PC-3 (cell line): ENCODE data around the gene DNAH9. TPM values are rescaled to one million over a fixed set of nuclear protein-coding genes. Genes with fewer than 3 reads are reported as not detected.

ENCODE experiments used
- ATAC-seq: fragments of 200-7000 bp; cut with Tn5 transposase; 2 replicates; pipeline ENCODE4 v1.9.1; 2020; ENCODE audit warnings: mild to moderate bottlenecking, moderate library complexity
- BruUV-seq: library from RNA; stranded (reverse); fragments of 400-500 nt; replicated peaks from 2 replicates; lab custom pipeline; 2021; lab: Mats Ljungman, UMichigan
- CTCF ChIA-PET: fragments of 300-600 bp; sonication (Branson Sonifier 250); formaldehyde crosslinking; loops from one replicate; lab custom pipeline; 2022; ENCODE audit warnings: antibody characterized with exemption; lab: Charles Lee
- POLR2A ChIA-PET: fragments of 300-600 bp; sonication (Branson Sonifier 250); formaldehyde crosslinking; loops from one replicate; lab custom pipeline; 2022; ENCODE audit warnings: antibody characterized with exemption; ENCODE audit not compliant: unreplicated experiment; lab: Charles Lee
- DNase-seq: peaks from one replicate; pipeline ENCODE4 v3.0.0-alpha.2; 2015
- H2AFZ ChIP-seq: fragments of 300-600 bp; sonication (generic); 2 replicates; pipeline ENCODE4 v1.6.0; 2016; ENCODE audit warnings: antibody characterized with exemption, low read length
- H3F3A ChIP-seq: fragments of 300-600 bp; sonication (generic); one replicate; pipeline ENCODE4 v1.6.0; 2017; ENCODE audit warnings: antibody characterized with exemption, low read length, control low read depth, mild to moderate bottlenecking; ENCODE audit not compliant: unreplicated experiment
- H3K27ac ChIP-seq: fragments of 300-600 bp; sonication (generic); 2 replicates; pipeline ENCODE4 v1.5.1; 2016; ENCODE audit warnings: mild to moderate bottlenecking, low read length
- H3K27me3 ChIP-seq: fragments of 300-600 bp; sonication (generic); 2 replicates; pipeline ENCODE4 v1.6.1; 2016; ENCODE audit warnings: low read length, mixed read lengths
- H3K36me3 ChIP-seq: fragments of 300-600 bp; sonication (generic); 2 replicates; pipeline ENCODE4 v1.6.1; 2016; ENCODE audit warnings: low read depth, mixed run types, low read length, mixed read lengths
- H3K4me1 ChIP-seq: fragments of 300-600 bp; sonication (generic); 2 replicates; pipeline ENCODE4 v1.5.1; 2016; ENCODE audit warnings: low read length; ENCODE audit not compliant: insufficient read depth
- H3K4me2 ChIP-seq: fragments of 300-600 bp; sonication (generic); 2 replicates; pipeline ENCODE4 v1.6.0; 2016; ENCODE audit warnings: low read length
- H3K4me3 ChIP-seq: fragments of 300-600 bp; sonication (generic); 2 replicates; pipeline ENCODE4 v1.5.1; 2016; ENCODE audit warnings: mild to moderate bottlenecking, low read length, mixed read lengths
- H3K79me2 ChIP-seq: fragments of 300-600 bp; sonication (generic); 2 replicates; pipeline ENCODE4 v1.6.1; 2017; ENCODE audit warnings: low read length, mixed read lengths
- H3K9ac ChIP-seq: fragments of 300-600 bp; sonication (generic); 2 replicates; pipeline ENCODE4 v1.6.0; 2016; ENCODE audit warnings: mild to moderate bottlenecking, low read length
- H3K9me2 ChIP-seq: fragments of 300-600 bp; sonication (generic); replicated peaks from 2 replicates; pipeline ENCODE4 v1.6.1; 2016; ENCODE audit warnings: mixed run types, low read length, mixed read lengths
- H3K9me3 ChIP-seq: fragments of 300-600 bp; sonication (generic); 2 replicates; pipeline ENCODE4 v1.6.1; 2016; ENCODE audit warnings: low read length, mixed read lengths
- H4K20me1 ChIP-seq: fragments of 300-600 bp; sonication (generic); 2 replicates; pipeline ENCODE4 v1.6.1; 2016; ENCODE audit warnings: low read length, mixed read lengths
- EZH2 ChIP-seq: fragments of 300-600 bp; sonication (generic); IDR thresholded peaks from one replicate; pipeline ENCODE4 v1.6.1; 2017; ENCODE audit warnings: antibody characterized with exemption, mild to moderate bottlenecking, low read length; ENCODE audit not compliant: unreplicated experiment
- EZH2phosphoT487 ChIP-seq: fragments of 300-600 bp; sonication (generic); IDR thresholded peaks from 2 replicates; pipeline ENCODE4 v1.6.1; 2018; ENCODE audit warnings: mild to moderate bottlenecking, antibody characterized with exemption, low read length, borderline replicate concordance
- intact Hi-C: fragments of 100-400 bp; cut with micrococcal nuclease; formaldehyde crosslinking; loops from 2 replicates; pipeline ENCODE4 v1.9.0; 2023
- total RNA-seq: library from RNA; depleted of rRNA; stranded (reverse); fragments of >200 nt; gene quantifications from 2 replicates; pipeline ENCODE4 v1.2.3, GENCODE V29; 2014
- TF ChIP-seq, protein P1 (sequence below): fragments of 300-600 bp; sonication (generic); conservative IDR thresholded peaks from 2 replicates; pipeline ENCODE4 v1.5.1; 2017; ENCODE audit warnings: antibody characterized with exemption, low read depth, mild to moderate bottlenecking, low read length

DNAH9 gene
- total RNA-seq, 1 experiment from 2014 or later, result 0.11 TPM

- TF ChIP-seq, protein P1, sequence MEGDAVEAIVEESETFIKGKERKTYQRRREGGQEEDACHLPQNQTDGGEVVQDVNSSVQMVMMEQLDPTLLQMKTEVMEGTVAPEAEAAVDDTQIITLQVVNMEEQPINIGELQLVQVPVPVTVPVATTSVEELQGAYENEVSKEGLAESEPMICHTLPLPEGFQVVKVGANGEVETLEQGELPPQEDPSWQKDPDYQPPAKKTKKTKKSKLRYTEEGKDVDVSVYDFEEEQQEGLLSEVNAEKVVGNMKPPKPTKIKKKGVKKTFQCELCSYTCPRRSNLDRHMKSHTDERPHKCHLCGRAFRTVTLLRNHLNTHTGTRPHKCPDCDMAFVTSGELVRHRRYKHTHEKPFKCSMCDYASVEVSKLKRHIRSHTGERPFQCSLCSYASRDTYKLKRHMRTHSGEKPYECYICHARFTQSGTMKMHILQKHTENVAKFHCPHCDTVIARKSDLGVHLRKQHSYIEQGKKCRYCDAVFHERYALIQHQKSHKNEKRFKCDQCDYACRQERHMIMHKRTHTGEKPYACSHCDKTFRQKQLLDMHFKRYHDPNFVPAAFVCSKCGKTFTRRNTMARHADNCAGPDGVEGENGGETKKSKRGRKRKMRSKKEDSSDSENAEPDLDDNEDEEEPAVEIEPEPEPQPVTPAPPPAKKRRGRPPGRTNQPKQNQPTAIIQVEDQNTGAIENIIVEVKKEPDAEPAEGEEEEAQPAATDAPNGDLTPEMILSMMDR, result no peak
- TF ChIP-seq EZH2phosphoT487 (no peak), EZH2 (no peak)
- Histone ChIP-seq H2AFZ (no peak overlapping the region), H3K4me3 (no peak overlapping the region), H3K4me1 (no peaks in the 10 kb centered on the region), H4K20me1 (no peaks in the 10 kb centered on the region), H3K27me3 (no peaks in the 10 kb centered on the region), H3K79me2 (no peaks in the 10 kb centered on the region), H3K9me3 (no peaks in the 10 kb centered on the region), H3K9me2 (no peaks in the 10 kb centered on the region), H3K27ac (no peak overlapping the region), H3K9ac (no peak overlapping the region), H3F3A (no peaks in the 10 kb centered on the region), H3K36me3 (no peaks in the 10 kb centered on the region), H3K4me2 (no peak overlapping the region)
- no peak for ATAC-seq
- intact Hi-C loops, result no loop called here
- no TSS peak for BruUV-seq
- ChIA-PET POLR2A (no interaction called here), CTCF (no interaction called here)
- no peak for DNase-seq
These were observed 120.9 kb downstream of the DNAH9 start for GRCh38 chr17:11719203-11719602.

- POLR2A ChIA-PET, result no interaction called here
- CTCF ChIA-PET, result no interaction called here
- Histone ChIP-seq H3K36me3 (no peaks in the 10 kb centered on the region), H3K4me1 (no peaks in the 10 kb centered on the region), H3K4me3 (no peak overlapping the region), H3K27me3 (no peaks in the 10 kb centered on the region), H3K9me2 (no peaks in the 10 kb centered on the region), H3K27ac (no peak overlapping the region), H2AFZ (no peak overlapping the region), H3K79me2 (no peaks in the 10 kb centered on the region), H3K9me3 (no peaks in the 10 kb centered on the region), H4K20me1 (no peaks in the 10 kb centered on the region), H3K9ac (no peak overlapping the region), H3K4me2 (no peak overlapping the region), H3F3A (no peaks in the 10 kb centered on the region)
- intact Hi-C loops, result no loop called here
- ATAC-seq (no peak), DNase-seq (no peak)
- BruUV-seq, result no TSS peak
- TF ChIP-seq EZH2 (no peak), EZH2phosphoT487 (no peak)
- TF ChIP-seq, protein P1, result no peak
These were observed 121.6 kb downstream of the DNAH9 start for GRCh38 chr17:11719856-11720255.

DNA sequence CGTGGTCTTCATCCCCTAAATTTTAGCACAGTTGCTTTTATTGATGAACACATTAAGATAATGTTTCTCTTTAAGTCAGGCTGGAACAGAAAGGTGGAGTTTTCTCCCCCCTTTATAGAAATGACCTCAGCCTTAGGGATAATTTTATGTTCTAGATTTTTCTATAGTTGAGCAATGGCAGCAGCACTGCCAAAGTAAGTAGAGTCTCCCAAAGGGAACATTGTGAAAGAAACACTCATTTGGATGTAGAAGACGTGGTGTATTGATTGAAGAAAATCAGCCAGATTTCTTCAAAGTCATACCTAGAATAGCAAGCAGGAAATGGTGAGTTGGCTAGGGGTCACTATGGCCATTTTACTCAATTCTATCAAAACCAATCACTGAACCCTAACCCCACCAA lies 122.5 kb downstream of the DNAH9 start:
- H3K4me3 ChIP-seq, result no peak overlapping the region
- H3K79me2 ChIP-seq, result no peaks in the 10 kb centered on the region
- no TSS peak for BruUV-seq
- no peaks in the 10 kb centered on the region for H3K36me3 ChIP-seq
- H2AFZ ChIP-seq, result no peak overlapping the region
- H3K27ac ChIP-seq, result no peak overlapping the region
- H3K4me2 ChIP-seq, result no peak overlapping the region
- H3K9me2 ChIP-seq, result no peaks in the 10 kb centered on the region
- ChIA-PET POLR2A (no interaction called here), CTCF (no interaction called here)
- H3K9me3 ChIP-seq, result no peaks in the 10 kb centered on the region
- no peaks in the 10 kb centered on the region for H3F3A ChIP-seq
- TF ChIP-seq EZH2phosphoT487 (no peak), EZH2 (no peak)
- TF ChIP-seq, protein P1, result no peak
- H3K27me3 ChIP-seq, result no peaks in the 10 kb centered on the region
- H3K4me1 ChIP-seq, result no peaks in the 10 kb centered on the region
- no peak for DNase-seq
- intact Hi-C loops, result no loop called here
- no peak overlapping the region for H3K9ac ChIP-seq
- ATAC-seq, result no peak
- H4K20me1 ChIP-seq, result no peaks in the 10 kb centered on the region
